Measurements from ENCODE around the gene CCNI2. TPM values are rescaled to one million over a fixed set of nuclear protein-coding genes. Genes with fewer than 3 reads are reported as not detected.

Gene CCNI2
- polyA plus RNA-seq, 2 of the 4 experiments (the other 2 are of a cell fraction), result 0.17 to 0.26 TPM

GRCh38 chr5:132751971-132752580 lies 4.8 kb downstream of the CCNI2 start:
- FAIRE-seq (no peak), ATAC-seq (no peak), DNase-seq (ENCODE audit: low read depth in 1 of 2, low spot score in 1 of 2) (no peak)
- 73% methylated on average over 4 of the region's 5 CpGs for WGBS (ENCODE audit: missing lambda C conversion rate)
- CTCF ChIA-PET, result interaction anchor here (0.6 to 6.6 kb wide), 3 partner anchors 56 to 164 kb away, joined by 3 to 64 read pairs (median 4); no protein-coding TSS in a partner anchor
- no peaks in the 10 kb centered on the region for H3K9me3 ChIP-seq
- TF ChIP-seq ZNF302 (CRISPR knock-in tag; IDR thresholded peaks at IDR 0.05) (no peak), RFX5 (IDR thresholded peaks at IDR 0.05) (no peak), RARB (CRISPR knock-in tag; IDR thresholded peaks at IDR 0.05) (no peak)
- no peaks in the 10 kb centered on the region for H3K4me1 ChIP-seq
- H3K4me2 ChIP-seq, result no peak overlapping the region
- POLR2A ChIA-PET, result no interaction called here
- H3K4me3 ChIP-seq, result no peak overlapping the region
- no peak overlapping the region for H3K27ac ChIP-seq

- TF ChIP-seq HDAC2 (IDR thresholded peaks at IDR 0.05), result no peak
- no peak for TF ChIP-seq RARB (CRISPR knock-in tag; IDR thresholded peaks at IDR 0.05)
- no peak for TF ChIP-seq JUNB (IDR thresholded peaks at IDR 0.05)
- no peak for TF ChIP-seq PHF8 (IDR thresholded peaks at IDR 0.05; ENCODE audit: borderline replicate concordance, low read depth)
- no peak for TF ChIP-seq SMC3 (IDR thresholded peaks at IDR 0.05)
- TF ChIP-seq NPAS2 (CRISPR knock-in tag; IDR thresholded peaks at IDR 0.05; ENCODE audit: borderline replicate concordance), result no peak
- no peak overlapping the region for H3K4me3 ChIP-seq
- no peak for DNase-seq (ENCODE audit: low read depth in 1 of 2, low spot score in 1 of 2)
- FAIRE-seq, result no peak
- no peaks in the 10 kb centered on the region for H3K4me1 ChIP-seq
- no peak overlapping the region for H3K27ac ChIP-seq
- POLR2A ChIA-PET, result no interaction called here
- CTCF ChIA-PET, result interaction anchor here (0.6 to 6.6 kb wide), 9 partner anchors 46 to 163 kb away, joined by 3 to 64 read pairs (median 4); no protein-coding TSS in a partner anchor
- 22% methylated on average over 1 of the region's 1 CpG for WGBS (ENCODE audit: missing lambda C conversion rate)
- H3K4me2 ChIP-seq, result no peak overlapping the region
- H3K9me3 ChIP-seq, result no peaks in the 10 kb centered on the region
- no peak for ATAC-seq
These were observed 5.4 kb downstream of the CCNI2 start for GRCh38 chr5:132752581-132753125.

GRCh38 chr5:132753135-132753987 lies 6.1 kb downstream of the CCNI2 start:
- H3K4me2 ChIP-seq, result no peak overlapping the region
- WGBS (ENCODE audit: missing lambda C conversion rate), result 63% methylated on average over 2 of the region's 2 CpGs
- FAIRE-seq (no peak), ATAC-seq (peak; percentile 64 to 80; a peak in 5 of 6 replicates), DNase-seq (ENCODE audit: low read depth in 1 of 2, low spot score in 1 of 2) (peak in 1 of 2 experiments; percentile 18)
- H3K4me3 ChIP-seq, result no peak overlapping the region
- ChIA-PET POLR2A (no interaction called here), CTCF (interaction anchor here (0.6 to 2.9 kb wide), 9 partner anchors 11 to 75 kb away, joined by 3 to 26 read pairs (median 4); no protein-coding TSS in a partner anchor)
- H3K4me1 ChIP-seq, result no peaks in the 10 kb centered on the region
- TF ChIP-seq HEYL (CRISPR knock-in tag; IDR thresholded peaks at IDR 0.05), result no peak
- H3K9me3 ChIP-seq, result no peaks in the 10 kb centered on the region
- H3K27ac ChIP-seq, result no peak overlapping the region

- H3K4me3 ChIP-seq, result no peak overlapping the region
- H3K9me3 ChIP-seq, result no peaks in the 10 kb centered on the region
- ChIA-PET CTCF (interaction anchor here (0.6 to 2.9 kb wide), 14 partner anchors 10 to 368 kb away, joined by 3 to 26 read pairs (median 5); partner anchors contain the start of gene KIF3A), POLR2A (interaction anchor here (1.1 kb wide), 1 partner anchor 112 kb away, joined by 3 read pairs; the partner anchor contains the start of genes GDF9 and UQCRQ)
- 79% methylated on average over 4 of the region's 4 CpGs for WGBS (ENCODE audit: missing lambda C conversion rate)
- no peak for ATAC-seq
- FAIRE-seq, result no peak
- H3K27ac ChIP-seq, result no peak overlapping the region
- DNase-seq (ENCODE audit: low read depth in 1 of 2, low spot score in 1 of 2), result no peak
- H3K4me2 ChIP-seq, result no peak overlapping the region
- TF ChIP-seq RFX5 (IDR thresholded peaks at IDR 0.05), result no peak
- no peaks in the 10 kb centered on the region for H3K4me1 ChIP-seq
These were observed 6.9 kb downstream of the CCNI2 start for GRCh38 chr5:132754111-132754510.

- CTCF ChIA-PET, result interaction anchor here (0.6 to 2.9 kb wide), 14 partner anchors 9 to 369 kb away, joined by 3 to 26 read pairs (median 4); partner anchors contain the start of genes GDF9 and KIF3A
- no peak for FAIRE-seq
- peak; percentile 14; the same call in 1 of the 3 replicates for TF ChIP-seq CTCF (IDR thresholded peaks at IDR 0.05)
- TF ChIP-seq ZC3H11A (IDR thresholded peaks at IDR 0.05), result no peak
- peak in 1 of 2 experiments; percentile 18; a peak in 2 of 5 replicates for TF ChIP-seq RAD21 (conservative IDR thresholded peaks at IDR 0.05 in 1 of 2, IDR thresholded peaks at IDR 0.05 in 1 of 2)
- H3K27ac ChIP-seq, result no peak overlapping the region
- H3K9me3 ChIP-seq, result no peaks in the 10 kb centered on the region
- POLR2A ChIA-PET, result interaction anchor here (0.7 to 1.1 kb wide), 2 partner anchors 65 to 111 kb away, joined by 3 read pairs; partner anchors contain the start of genes GDF9 and UQCRQ
- H3K4me1 ChIP-seq, result no peaks in the 10 kb centered on the region
- H3K4me2 ChIP-seq, result no peak overlapping the region
- peak in 1 of 2 experiments; percentile 71; a peak in 2 of 6 replicates for ATAC-seq
- H3K4me3 ChIP-seq, result no peak overlapping the region
- DNase-seq (ENCODE audit: low read depth in 1 of 2, low spot score in 1 of 2), result peak in 1 of 2 experiments; percentile 29
These were observed 7.7 kb downstream of the CCNI2 start for GRCh38 chr5:132754947-132755346.

Data from A549 (cell line).